Measurements from ENCODE around the gene SLC22A23. TPM values are rescaled to one million over a fixed set of nuclear protein-coding genes. Genes with fewer than 3 reads are reported as not detected.

The SLC22A23 gene
- polyA plus RNA-seq, 4 donors = 9.8 to 12.4 (median 11.4) TPM

Other genes starting within 250 kb of the SLC22A23 start
- 100 to 1,000 TPM; 102 to 141 (median 121) TPM for gene TUBB2B, start 229.4 kb downstream of the SLC22A23 start, polyA plus RNA-seq (ENCODE audit: insufficient read length in 4 of 4)
- gene PSMG4, start 198.1 kb downstream of the SLC22A23 start, polyA plus RNA-seq (ENCODE audit: insufficient read length in 4 of 4) = 10 to 100 TPM; 15.2 to 18.8 (median 17.1) TPM